ENCODE data around the gene BCL7A.
"Not testable (repeated sequence)": the region's sequence is repeated elsewhere in the genome, so short reads cannot be mapped to it uniquely, and the experiment has no call there.

The BCL7A gene

GRCh38 chr12:121988519-121988918 lies 33.2 kb upstream of the BCL7A start:
- not testable (repeated sequence) for H3K27ac ChIP-seq (ENCODE audit: low read depth, low read length); H3K4me3 ChIP-seq (ENCODE audit: low read depth, low read length); H3K36me3 ChIP-seq (ENCODE audit: control insufficient read depth, insufficient read depth, low read length); H3K9ac ChIP-seq (ENCODE audit: low read depth, low read length); H3K9me3 ChIP-seq (ENCODE audit: control insufficient read depth, insufficient read depth, low read length); H3K27me3 ChIP-seq (ENCODE audit: control insufficient read depth, insufficient read depth, low read length); H3K4me1 ChIP-seq (ENCODE audit: control insufficient read depth, insufficient read depth, low read length)

GRCh38 chr12:121989276-121990113 lies 32.2 kb upstream of the BCL7A start:
- no peaks in the 10 kb centered on the region for H3K27me3 ChIP-seq (ENCODE audit: control insufficient read depth, insufficient read depth, low read length)
- H3K4me1 ChIP-seq (ENCODE audit: control insufficient read depth, insufficient read depth, low read length) = no peaks in the 10 kb centered on the region
- H3K9me3 ChIP-seq (ENCODE audit: control insufficient read depth, insufficient read depth, low read length) = 0 out of 2 replicates have a peak, but pooled peaks cover 3% of the 10 kb centered on the region
- H3K4me3 ChIP-seq (ENCODE audit: low read depth, low read length) = no peak overlapping the region
- H3K9ac ChIP-seq (ENCODE audit: low read depth, low read length) = no peak overlapping the region
- H3K27ac ChIP-seq (ENCODE audit: low read depth, low read length) = no peak overlapping the region
- no peaks in the 10 kb centered on the region for H3K36me3 ChIP-seq (ENCODE audit: control insufficient read depth, insufficient read depth, low read length)

- Histone ChIP-seq H3K9me3 (ENCODE audit: control insufficient read depth, insufficient read depth, low read length) (0 out of 2 replicates have a peak, but pooled peaks cover 3% of the 10 kb centered on the region), H3K27me3 (ENCODE audit: control insufficient read depth, insufficient read depth, low read length) (no peaks in the 10 kb centered on the region), H3K27ac (ENCODE audit: low read depth, low read length) (no peak overlapping the region), H3K4me3 (ENCODE audit: low read depth, low read length) (no peak overlapping the region), H3K4me1 (ENCODE audit: control insufficient read depth, insufficient read depth, low read length) (no peaks in the 10 kb centered on the region), H3K36me3 (ENCODE audit: control insufficient read depth, insufficient read depth, low read length) (no peaks in the 10 kb centered on the region), H3K9ac (ENCODE audit: low read depth, low read length) (no peak overlapping the region)
Measured at GRCh38 chr12:121990114-121990647, 31.5 kb upstream of the BCL7A start.

DNA sequence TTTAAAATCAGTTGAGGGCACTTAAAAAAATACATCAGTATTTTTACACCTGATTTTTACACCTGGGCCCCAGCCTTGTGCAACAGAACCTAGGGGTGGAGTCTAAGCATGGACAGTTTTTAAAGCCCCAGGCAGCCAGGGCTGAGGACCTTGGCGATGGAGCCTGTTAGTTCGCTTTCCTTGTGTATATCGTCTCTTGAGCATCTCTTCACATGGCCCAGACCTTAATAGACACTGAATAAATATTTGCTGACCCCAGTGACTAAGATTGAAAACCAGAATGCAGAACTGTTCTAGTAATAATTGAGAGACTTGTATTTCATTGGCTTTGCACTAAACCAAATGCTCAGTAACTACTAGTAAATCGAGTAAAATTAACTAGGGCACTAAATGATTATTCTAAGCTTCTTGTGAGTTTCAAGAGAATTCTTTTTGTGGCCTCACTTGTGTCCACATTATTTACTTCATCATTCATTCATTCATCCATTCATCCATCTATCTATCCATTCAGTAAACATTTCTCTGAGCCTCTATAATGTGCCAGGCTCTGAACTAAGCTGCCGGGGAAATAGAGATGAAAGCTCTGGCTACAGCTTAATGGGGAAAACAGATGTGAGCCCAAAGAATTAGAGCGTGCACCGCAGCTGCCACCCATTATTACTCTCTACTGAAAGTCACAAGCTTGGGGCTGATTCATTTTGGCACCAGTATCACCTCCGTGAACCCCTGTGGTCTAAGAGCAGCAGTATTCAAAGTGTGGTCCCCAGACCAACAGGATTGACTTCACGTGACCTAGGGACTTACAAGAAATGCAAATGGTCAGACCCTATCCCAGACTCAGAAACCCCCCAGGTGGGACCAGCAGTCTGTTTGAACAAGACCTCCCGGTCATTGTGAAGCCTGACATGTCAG lies 30.7 kb upstream of the BCL7A start:
- Histone ChIP-seq H3K4me3 (ENCODE audit: low read depth, low read length) (no peak overlapping the region), H3K9ac (ENCODE audit: low read depth, low read length) (no peak overlapping the region), H3K27ac (ENCODE audit: low read depth, low read length) (no peak overlapping the region), H3K9me3 (ENCODE audit: control insufficient read depth, insufficient read depth, low read length) (0 out of 2 replicates have a peak, but pooled peaks cover 3% of the 10 kb centered on the region), H3K27me3 (ENCODE audit: control insufficient read depth, insufficient read depth, low read length) (no peaks in the 10 kb centered on the region), H3K4me1 (ENCODE audit: control insufficient read depth, insufficient read depth, low read length) (no peaks in the 10 kb centered on the region), H3K36me3 (ENCODE audit: control insufficient read depth, insufficient read depth, low read length) (no peaks in the 10 kb centered on the region)

- no peaks in the 10 kb centered on the region for H3K27me3 ChIP-seq (ENCODE audit: control insufficient read depth, insufficient read depth, low read length)
- H3K9me3 ChIP-seq (ENCODE audit: control insufficient read depth, insufficient read depth, low read length) = 0 out of 2 replicates have a peak, but pooled peaks cover 3% of the 10 kb centered on the region
- no peaks in the 10 kb centered on the region for H3K4me1 ChIP-seq (ENCODE audit: control insufficient read depth, insufficient read depth, low read length)
- no peak overlapping the region for H3K4me3 ChIP-seq (ENCODE audit: low read depth, low read length)
- no peak overlapping the region for H3K9ac ChIP-seq (ENCODE audit: low read depth, low read length)
- no peak overlapping the region for H3K27ac ChIP-seq (ENCODE audit: low read depth, low read length)
- H3K36me3 ChIP-seq (ENCODE audit: control insufficient read depth, insufficient read depth, low read length) = no peaks in the 10 kb centered on the region
Measured at GRCh38 chr12:121992059-121992879, 29.4 kb upstream of the BCL7A start.

DNA sequence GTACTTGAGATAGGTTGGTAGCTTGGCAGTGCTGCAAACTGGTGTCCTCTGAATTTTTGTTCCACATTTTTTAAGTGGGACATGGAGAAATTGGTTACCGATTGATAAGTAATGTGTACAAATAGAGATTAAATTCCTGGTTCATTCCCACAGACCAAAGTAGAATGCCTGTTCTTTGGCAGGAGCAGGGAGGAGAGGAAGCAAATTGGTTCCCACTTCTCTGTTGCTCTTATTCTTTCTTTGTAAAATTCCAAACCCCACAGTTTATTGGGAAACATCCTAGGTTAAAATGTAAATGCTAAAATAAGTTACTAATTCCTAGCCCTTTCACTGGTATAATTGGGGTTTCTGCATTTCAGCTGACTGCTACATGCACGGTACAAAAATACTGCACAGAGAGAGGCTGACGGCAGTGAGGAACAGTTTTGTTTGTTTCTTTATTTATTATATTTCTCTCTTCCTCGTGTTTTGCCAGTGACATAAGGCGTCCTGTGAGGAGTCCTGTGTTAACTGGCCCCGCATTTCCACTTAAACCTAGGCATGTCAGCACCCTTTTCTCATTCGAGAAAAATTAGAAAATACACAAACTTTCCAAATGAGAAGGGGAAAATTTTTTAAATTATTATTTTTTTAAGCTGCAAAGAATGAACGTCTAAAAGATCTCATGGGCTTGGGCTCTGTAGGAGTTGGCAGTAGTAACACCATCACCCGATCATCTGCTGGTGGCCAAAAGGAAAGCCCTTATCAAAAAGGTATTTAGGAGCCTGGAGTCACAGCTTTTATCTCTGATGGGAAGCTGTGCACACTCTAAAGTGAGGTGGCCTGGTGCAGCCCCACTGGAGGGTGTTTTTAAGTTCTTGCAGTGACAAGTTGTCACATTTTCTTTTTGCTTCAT lies 25.4 kb upstream of the BCL7A start:
- H3K4me1 ChIP-seq (ENCODE audit: control insufficient read depth, insufficient read depth, low read length) = no peaks in the 10 kb centered on the region
- H3K27me3 ChIP-seq (ENCODE audit: control insufficient read depth, insufficient read depth, low read length) = no peaks in the 10 kb centered on the region
- H3K4me3 ChIP-seq (ENCODE audit: low read depth, low read length) = no peak overlapping the region
- no peaks in the 10 kb centered on the region for H3K36me3 ChIP-seq (ENCODE audit: control insufficient read depth, insufficient read depth, low read length)
- H3K9ac ChIP-seq (ENCODE audit: low read depth, low read length) = no peak overlapping the region
- peak overlapping the region; percentile 28 for H3K27ac ChIP-seq (ENCODE audit: low read depth, low read length)
- 0 out of 2 replicates have a peak, but pooled peaks cover 3% of the 10 kb centered on the region for H3K9me3 ChIP-seq (ENCODE audit: control insufficient read depth, insufficient read depth, low read length)

- no peak overlapping the region for H3K4me3 ChIP-seq (ENCODE audit: low read depth, low read length)
- no peaks in the 10 kb centered on the region for H3K4me1 ChIP-seq (ENCODE audit: control insufficient read depth, insufficient read depth, low read length)
- no peak overlapping the region for H3K9ac ChIP-seq (ENCODE audit: low read depth, low read length)
- no peaks in the 10 kb centered on the region for H3K27me3 ChIP-seq (ENCODE audit: control insufficient read depth, insufficient read depth, low read length)
- H3K9me3 ChIP-seq (ENCODE audit: control insufficient read depth, insufficient read depth, low read length) = 0 out of 2 replicates have a peak, but pooled peaks cover 2% of the 10 kb centered on the region
- H3K27ac ChIP-seq (ENCODE audit: low read depth, low read length) = no peak overlapping the region
- no peaks in the 10 kb centered on the region for H3K36me3 ChIP-seq (ENCODE audit: control insufficient read depth, insufficient read depth, low read length)
Measured at GRCh38 chr12:121996945-121997612, 24.6 kb upstream of the BCL7A start.

DNA sequence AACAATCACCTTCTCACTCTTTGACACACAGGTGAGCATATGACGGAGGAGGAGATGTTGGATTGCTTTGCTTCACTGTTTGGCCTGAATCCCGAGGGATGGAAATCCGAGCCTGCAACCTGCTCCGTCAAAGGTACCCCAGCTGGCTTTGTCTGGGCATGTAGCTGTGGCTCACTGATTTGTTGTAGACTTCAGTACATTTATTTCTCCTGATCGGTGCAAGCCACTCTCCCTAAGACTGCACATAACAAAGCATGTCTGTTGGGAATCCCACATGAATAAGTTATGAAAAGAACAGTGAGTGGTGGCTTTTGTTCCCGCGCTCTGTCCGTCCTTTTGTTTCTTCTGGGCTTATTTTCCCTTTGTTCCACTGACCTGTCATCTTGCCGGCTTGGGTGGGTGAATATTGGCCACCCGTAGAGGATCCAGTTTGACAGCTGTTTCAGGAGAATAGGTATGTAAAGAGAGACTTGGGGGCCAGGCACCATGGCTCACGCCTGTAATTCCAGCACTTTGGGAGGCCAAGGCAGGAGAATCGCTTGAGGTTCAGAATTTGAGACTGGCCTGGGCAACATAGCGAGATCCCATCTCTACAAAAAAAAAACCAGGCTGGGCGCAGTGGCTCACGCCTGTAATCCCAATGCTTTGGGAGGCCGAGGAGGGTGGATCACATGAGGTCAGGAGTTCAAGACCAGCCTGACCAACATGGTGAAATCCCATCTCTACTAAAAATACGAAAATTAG lies 20.0 kb upstream of the BCL7A start:
- H3K4me1 ChIP-seq (ENCODE audit: control insufficient read depth, insufficient read depth, low read length) = no peaks in the 10 kb centered on the region
- H3K27ac ChIP-seq (ENCODE audit: low read depth, low read length) = peak overlapping the region; percentile 70
- no peaks in the 10 kb centered on the region for H3K9me3 ChIP-seq (ENCODE audit: control insufficient read depth, insufficient read depth, low read length)
- no peaks in the 10 kb centered on the region for H3K27me3 ChIP-seq (ENCODE audit: control insufficient read depth, insufficient read depth, low read length)
- no peaks in the 10 kb centered on the region for H3K36me3 ChIP-seq (ENCODE audit: control insufficient read depth, insufficient read depth, low read length)
- H3K9ac ChIP-seq (ENCODE audit: low read depth, low read length) = no peak overlapping the region
- H3K4me3 ChIP-seq (ENCODE audit: low read depth, low read length) = no peak overlapping the region
